BJ (cell line): ENCODE measurements around the gene CYP46A1. TPM values are rescaled to one million over a fixed set of nuclear protein-coding genes. Genes with fewer than 3 reads are reported as not detected.

Experiments
- CTCF ChIA-PET: fragments of 350-600 bp; formaldehyde crosslinking; extraction: SDS; loops from one replicate; lab custom pipeline; 2021; ENCODE audit warnings: antibody characterized with exemption, inconsistent platforms; lab: Yijun Ruan, JAX
- POLR2A ChIA-PET: fragments of 300-600 bp; sonication (Branson Sonifier 250); formaldehyde crosslinking; extraction: SDS; loops from one replicate; lab custom pipeline; 2021; ENCODE audit warnings: antibody characterized with exemption; lab: Charles Lee
- DNase-seq: peaks from one replicate; pipeline ENCODE4 v3.0.0-alpha.2; 2011; ENCODE audit warnings: low read depth
- H3K27me3 ChIP-seq: 2 replicates; pipeline ENCODE4 v1.6.0; 2011; ENCODE audit warnings: low read length; ENCODE audit not compliant: control insufficient read depth, insufficient read depth
- H3K36me3 ChIP-seq: 2 replicates; pipeline ENCODE4 v1.5.1; 2011; ENCODE audit warnings: low read length; ENCODE audit not compliant: control insufficient read depth, insufficient read depth
- H3K4me3 ChIP-seq: 2 replicates; pipeline ENCODE4 v1.5.1; 2011; ENCODE audit warnings: low read depth, mild to moderate bottlenecking, control low read depth, low read length
- CTCF ChIP-seq: IDR thresholded peaks from 2 replicates; pipeline ENCODE4 v1.5.1; 2011; ENCODE audit warnings: low read depth, mild to moderate bottlenecking, control low read depth, inconsistent platforms, low read length, moderate library complexity; ENCODE audit not compliant: insufficient read depth
- polyA plus RNA-seq: library from polyadenylated mRNA; depleted of rRNA; stranded (reverse); fragments of >200 nt; gene quantifications from 2 replicates; pipeline ENCODE4 v1.2.3, GENCODE V29; 2011

The CYP46A1 gene
- polyA plus RNA-seq, 1 experiment, result 0.06 TPM

GRCh38 chr14:99718811-99719192, 34.7 kb downstream of the CYP46A1 start:
- no peak for TF ChIP-seq CTCF
- ChIA-PET POLR2A (no interaction called here), CTCF (interaction anchor here (1.0 to 1.4 kb wide), 2 partner anchors 11 to 30 kb away, joined by 4 to 7 read pairs; no protein-coding TSS in a partner anchor)
- no peak for DNase-seq
- Histone ChIP-seq H3K36me3 (no peaks in the 10 kb centered on the region), H3K4me3 (no peak overlapping the region), H3K27me3 (peaks cover 8% of the 10 kb centered on the region)

- no peak for TF ChIP-seq CTCF
- H3K36me3 ChIP-seq, result no peaks in the 10 kb centered on the region
- H3K27me3 ChIP-seq, result peaks cover 10% of the 10 kb centered on the region
- ChIA-PET CTCF (interaction anchor here (2.9 kb wide), 1 partner anchor 9 kb away, joined by 16 read pairs; no protein-coding TSS in a partner anchor), POLR2A (no interaction called here)
- no peak overlapping the region for H3K4me3 ChIP-seq
- no peak for DNase-seq
Observed at GRCh38 chr14:99720941-99721791, 37.1 kb downstream of the CYP46A1 start.

- Histone ChIP-seq H3K4me3 (no peak overlapping the region), H3K27me3 (peaks cover 11% of the 10 kb centered on the region), H3K36me3 (no peaks in the 10 kb centered on the region)
- DNase-seq, result no peak
- ChIA-PET POLR2A (no interaction called here), CTCF (interaction anchor here (0.6 to 2.9 kb wide), 2 partner anchors 9 to 40 kb away, joined by 3 to 16 read pairs; no protein-coding TSS in a partner anchor)
- no peak for TF ChIP-seq CTCF
Observed at GRCh38 chr14:99721792-99722516, 37.9 kb downstream of the CYP46A1 start.

- Histone ChIP-seq H3K4me3 (no peak overlapping the region), H3K36me3 (no peaks in the 10 kb centered on the region), H3K27me3 (peaks cover 13% of the 10 kb centered on the region)
- no peak for DNase-seq
- no peak for TF ChIP-seq CTCF
- CTCF ChIA-PET, result interaction anchor here (0.6 to 2.9 kb wide), 2 partner anchors 8 to 41 kb away, joined by 3 to 16 read pairs; no protein-coding TSS in a partner anchor
- POLR2A ChIA-PET, result no interaction called here
Observed at GRCh38 chr14:99722741-99723140, 38.6 kb downstream of the CYP46A1 start.
